Sigmoid colon (tissue), 7 donors: ENCODE measurements around the gene IGFBP7. TPM values are rescaled to one million over a fixed set of nuclear protein-coding genes. Genes with fewer than 3 reads are reported as not detected.

Source experiments
- DNase-seq: peaks from one replicate; pipeline ENCODE4 v3.0.0-alpha.2; 2019
- H3K27ac ChIP-seq, 4 donors: fragments of 200-600 bp; sonication (generic); one replicate each; pipeline ENCODE4 v1.5.1; 2016 to 2019; ENCODE audit warnings: mild to moderate bottlenecking in 1 of 4
- H3K27me3 ChIP-seq, 3 donors: fragments of 200-600 bp; sonication (generic); one replicate each; pipeline ENCODE4 v1.5.1; 2019; ENCODE audit warnings: mild to moderate bottlenecking in 1 of 3
- H3K36me3 ChIP-seq, 4 donors: fragments of 200-600 bp; sonication (generic); one replicate each; pipeline ENCODE4 v1.5.1; 2016 to 2019
- H3K4me1 ChIP-seq, 4 donors: fragments of 200-600 bp; sonication (generic); one replicate each; pipeline ENCODE4 v1.5.1; 2017 to 2019
- H3K4me3 ChIP-seq, 4 donors: fragments of 200-600 bp; sonication (generic); one replicate each; pipeline ENCODE4 v1.5.1; 2017 to 2019; ENCODE audit warnings: mild to moderate bottlenecking in 2 of 4, moderate library complexity in 1 of 4
- H3K9me3 ChIP-seq, 4 donors: fragments of 200-600 bp in 3 of 4; sonication (generic) in 3 of 4; one replicate each; pipeline versions ENCODE4 v1.5.1 to v1.6.1; 2013 to 2019
- CTCF ChIP-seq, 4 experiments: fragments of 450-650 bp in 3 of 4; fragments of 200-600 bp in 1 of 4; IDR thresholded peaks; one replicate each; pipeline ENCODE4 v1.5.1; 2016 to 2019; ENCODE audit warnings: antibody characterized with exemption in 4 of 4, mild to moderate bottlenecking in 3 of 4, moderate library complexity in 2 of 4
- EP300 ChIP-seq, 4 donors: sonication (generic); formaldehyde crosslinking; IDR thresholded peaks; one replicate each; pipeline ENCODE4 v1.6.1; 2017; ENCODE audit warnings: antibody characterized with exemption in 4 of 4
- POLR2A ChIP-seq, 2 donors: fragments of 450-650 bp; IDR thresholded peaks; one replicate each; pipeline ENCODE4 v1.6.1; 2016; ENCODE audit warnings: antibody characterized with exemption in 2 of 2, mild to moderate bottlenecking in 2 of 2, moderate library complexity in 2 of 2
- POLR2AphosphoS5 ChIP-seq, 4 donors: sonication (generic); formaldehyde crosslinking; IDR thresholded peaks; one replicate each; pipeline ENCODE4 v1.6.1; 2017; ENCODE audit warnings: antibody characterized with exemption in 4 of 4
- WGBS, 2 donors: extraction: QIAGEN DNeasy Blood & Tissue Kit; methylation state at CpG; one replicate each; pipeline ENCODE4 v1.1.7; 2013; 5-methylcytosine and 5-hydroxymethylcytosine counted together
- intact Hi-C: fragments of 100-400 bp; cut with DNase I; formaldehyde crosslinking; loops from one replicate; pipeline ENCODE4 v1.15.1; 2023
- polyA plus RNA-seq, 3 donors: library from polyadenylated mRNA; stranded (reverse); fragments of 200-250 nt; gene quantifications; one replicate each; pipeline ENCODE4 v1.2.3, GENCODE V29; 2013
- total RNA-seq, 4 donors: library from RNA; depleted of rRNA; stranded (reverse); fragments of >200 nt; gene quantifications; one replicate each; pipeline ENCODE4 v1.1.0, GENCODE V29; 2016
- donor health status: healthy with polysubstance abuse.
- donor health status: Bipolar disorder and iron deficiency.
- donor health status: healthy.

Gene IGFBP7
- total and polyA plus RNA-seq, 7 donors: 29.8 to 834 (median 474) TPM

GRCh38 chr4:57097711-57098110 is 12.5 kb downstream of the IGFBP7 start:
- peaks cover 4 to 97% (median 92%) of the 10 kb centered on the region in 4 donors for H3K4me1 ChIP-seq
- TF ChIP-seq EP300 (IDR thresholded peaks at IDR 0.05) (no peak), CTCF (IDR thresholded peaks at IDR 0.05) (no peak), POLR2AphosphoS5 (IDR thresholded peaks at IDR 0.05) (no peak), POLR2A (IDR thresholded peaks at IDR 0.05) (no peak)
- no peaks in the 10 kb centered on the region for H3K36me3 ChIP-seq
- intact Hi-C loops: no loop called here
- DNase-seq: no peak
- H3K27ac ChIP-seq: peak overlapping the region; percentile 71 to 98 (median 97)
- H3K4me3 ChIP-seq: no peak overlapping the region
- WGBS, 2 donors: 83 to 85% methylated on average over 2 of the region's 2 CpGs
- H3K9me3 ChIP-seq: no peaks in the 10 kb centered on the region
- H3K27me3 ChIP-seq: no peaks in the 10 kb centered on the region

GRCh38 chr4:57095956-57096355 is 14.2 kb downstream of the IGFBP7 start:
- no peaks in the 10 kb centered on the region for H3K27me3 ChIP-seq
- WGBS, 2 donors: 75% methylated on average over 5 of the region's 5 CpGs
- no peaks in the 10 kb centered on the region for H3K36me3 ChIP-seq
- H3K27ac ChIP-seq: peak overlapping the region; percentile 57 to 98 (median 97)
- no peak for DNase-seq
- no peaks in the 10 kb centered on the region for H3K9me3 ChIP-seq
- intact Hi-C loops: no loop called here
- peaks cover 4 to 93% (median 89%) of the 10 kb centered on the region in 4 donors for H3K4me1 ChIP-seq
- TF ChIP-seq POLR2AphosphoS5 (IDR thresholded peaks at IDR 0.05): no peak
- no peak overlapping the region for H3K4me3 ChIP-seq

- DNase-seq: no peak
- Histone ChIP-seq H3K4me1 (peaks cover 4 to 93% (median 89%) of the 10 kb centered on the region in 4 donors), H3K36me3 (no peaks in the 10 kb centered on the region), H3K27ac (peak overlapping the region; percentile 57 to 98 (median 84)), H3K4me3 (no peak overlapping the region), H3K27me3 (no peaks in the 10 kb centered on the region), H3K9me3 (no peaks in the 10 kb centered on the region)
- intact Hi-C loops: no loop called here
- no peak for TF ChIP-seq POLR2A (IDR thresholded peaks at IDR 0.05)
- TF ChIP-seq CTCF (IDR thresholded peaks at IDR 0.05): no peak
- no peak for TF ChIP-seq POLR2AphosphoS5 (IDR thresholded peaks at IDR 0.05)
- TF ChIP-seq EP300 (IDR thresholded peaks at IDR 0.05): no peak
- WGBS, 2 donors: 94 to 98% methylated on average over 2 of the region's 2 CpGs
Observed at GRCh38 chr4:57095245-57095644, 14.9 kb downstream of the IGFBP7 start.

GRCh38 chr4:57094832-57095223 is 15.4 kb downstream of the IGFBP7 start:
- TF ChIP-seq EP300 (IDR thresholded peaks at IDR 0.05): no peak
- no peak for TF ChIP-seq POLR2AphosphoS5 (IDR thresholded peaks at IDR 0.05)
- TF ChIP-seq CTCF (IDR thresholded peaks at IDR 0.05): no peak
- TF ChIP-seq POLR2A (IDR thresholded peaks at IDR 0.05): no peak
- Histone ChIP-seq H3K27me3 (no peaks in the 10 kb centered on the region), H3K36me3 (no peaks in the 10 kb centered on the region), H3K4me3 (no peak overlapping the region), H3K9me3 (no peaks in the 10 kb centered on the region), H3K27ac (peak overlapping the region; percentile 57 to 98 (median 84)), H3K4me1 (peaks cover 4 to 93% (median 87%) of the 10 kb centered on the region in 4 donors)
- intact Hi-C loops: no loop called here
- no peak for DNase-seq
- WGBS, 2 donors: 85 to 89% methylated on average over 3 of the region's 3 CpGs

- Histone ChIP-seq H3K27ac (peak overlapping the region; percentile 57 to 98 (median 84)), H3K27me3 (no peaks in the 10 kb centered on the region), H3K4me1 (peaks cover 4 to 91% (median 80%) of the 10 kb centered on the region in 4 donors), H3K9me3 (no peaks in the 10 kb centered on the region), H3K36me3 (no peaks in the 10 kb centered on the region), H3K4me3 (no peak overlapping the region)
- peak; percentile 89 for DNase-seq
- 74 to 78% methylated on average over 6 of the region's 6 CpGs for WGBS, 2 donors
- intact Hi-C loops: no loop called here
- TF ChIP-seq CTCF (IDR thresholded peaks at IDR 0.05): no peak
- peak; percentile 55 to 72 (median 71) for TF ChIP-seq EP300 (IDR thresholded peaks at IDR 0.05)
- TF ChIP-seq POLR2A (IDR thresholded peaks at IDR 0.05): no peak
- TF ChIP-seq POLR2AphosphoS5 (IDR thresholded peaks at IDR 0.05): peak; percentile 68 to 88 (median 80)
Observed at GRCh38 chr4:57093845-57094831, 16.0 kb downstream of the IGFBP7 start.
